HG03354 (cell line): ENCODE data around the gene AIRE.
"Not testable (repeated sequence)": the region's sequence is repeated elsewhere in the genome, so short reads cannot be mapped to it uniquely, and the experiment has no call there.

ENCODE experiments used
- ATAC-seq: cut with Tn5 transposase; IDR thresholded peaks from one replicate; pipeline ENCODE4 v1.9.1; 2021; ENCODE audit warnings: mild to moderate bottlenecking; ENCODE audit not compliant: unreplicated experiment, poor library complexity, severe bottlenecking

Gene AIRE

GRCh38 chr21:44263768-44264167, 21.9 kb upstream of the AIRE start:
- ATAC-seq, result no peak

- ATAC-seq, result no peak
Measured at GRCh38 chr21:44265734-44266270, 19.9 kb upstream of the AIRE start.

GRCh38 chr21:44267655-44268142, 18.0 kb upstream of the AIRE start:
- ATAC-seq, result no peak

- ATAC-seq, result no peak
Measured at GRCh38 chr21:44269090-44269489, 16.6 kb upstream of the AIRE start.

- ATAC-seq, result no peak
Measured at GRCh38 chr21:44271558-44272283, 14.0 kb upstream of the AIRE start.

GRCh38 chr21:44272284-44272858, 13.3 kb upstream of the AIRE start:
- no peak for ATAC-seq

- no peak for ATAC-seq
Measured at GRCh38 chr21:44273046-44273445, 12.6 kb upstream of the AIRE start.

- ATAC-seq, result no peak
Measured at GRCh38 chr21:44275041-44275440, 10.6 kb upstream of the AIRE start.

GRCh38 chr21:44279354-44280260, 6.1 kb upstream of the AIRE start:
- no peak for ATAC-seq

- no peak for ATAC-seq
Measured at GRCh38 chr21:44281801-44282200, 3.9 kb upstream of the AIRE start.

GRCh38 chr21:44282370-44282769, 3.3 kb upstream of the AIRE start:
- no peak for ATAC-seq

GRCh38 chr21:44283211-44283785, 2.4 kb upstream of the AIRE start:
- ATAC-seq, result not testable (repeated sequence)

- ATAC-seq, result no peak
Measured at GRCh38 chr21:44283948-44284347, 1.7 kb upstream of the AIRE start.

- ATAC-seq, result no peak
Measured at GRCh38 chr21:44286086-44286715, 525 bp downstream of the AIRE start.

- ATAC-seq, result no peak
Measured at GRCh38 chr21:44286716-44287632, 1.3 kb downstream of the AIRE start.

- no peak for ATAC-seq
Measured at GRCh38 chr21:44288251-44289110, 2.8 kb downstream of the AIRE start.

GRCh38 chr21:44289381-44290010, 3.8 kb downstream of the AIRE start:
- no peak for ATAC-seq
